A673 (cell line): ENCODE data around the gene CYBA. TPM values are rescaled to one million over a fixed set of nuclear protein-coding genes. Genes with fewer than 3 reads are reported as not detected.
A peak's percentile ranks its signal among the peaks of the same experiment; 100 is the strongest.

Experiments
- BruUV-seq: library from RNA; stranded (reverse); fragments of 400-500 nt; replicated peaks from 2 replicates; lab custom pipeline; 2021; lab: Mats Ljungman, UMichigan
- CTCF ChIA-PET: fragments of 300-600 bp; sonication (Branson Sonifier 250); formaldehyde crosslinking; loops from one replicate; lab custom pipeline; 2022; ENCODE audit warnings: antibody characterized with exemption; lab: Charles Lee
- POLR2A ChIA-PET: fragments of 300-600 bp; sonication (Branson Sonifier 250); formaldehyde crosslinking; loops from one replicate; lab custom pipeline; 2022; ENCODE audit warnings: antibody characterized with exemption; ENCODE audit not compliant: low non-redundant PET; lab: Charles Lee
- DNase-seq: peaks from one replicate; pipeline ENCODE4 v3.0.0-alpha.2; 2015; ENCODE audit warnings: low spot score
- H3K27ac ChIP-seq: fragments of 200-600 bp; sonication (generic); 2 replicates; pipeline ENCODE4 v1.5.1; 2016; ENCODE audit warnings: mixed run types, low read depth, mild to moderate bottlenecking, mixed read lengths, antibody characterized with exemption, low read length; ENCODE audit not compliant: poor library complexity, severe bottlenecking
- H3K27me3 ChIP-seq: fragments of 200-600 bp; sonication (generic); replicated peaks from 2 replicates; pipeline ENCODE4 v1.6.1; 2017; ENCODE audit warnings: mixed run types, low read depth, mild to moderate bottlenecking, mixed read lengths, antibody characterized with exemption, low read length; ENCODE audit not compliant: insufficient read depth, poor library complexity
- H3K36me3 ChIP-seq: fragments of 200-600 bp; sonication (generic); 2 replicates; pipeline ENCODE4 v1.6.1; 2016; ENCODE audit warnings: mixed run types, mild to moderate bottlenecking, mixed read lengths, antibody characterized with exemption, low read length; ENCODE audit not compliant: insufficient read depth, poor library complexity, severe bottlenecking
- H3K4me1 ChIP-seq: fragments of 200-600 bp; sonication (generic); 2 replicates; pipeline ENCODE4 v1.6.1; 2017; ENCODE audit warnings: mixed run types, mild to moderate bottlenecking, mixed read lengths, antibody characterized with exemption, low read length; ENCODE audit not compliant: insufficient read depth, poor library complexity, severe bottlenecking
- H3K4me3 ChIP-seq: fragments of 200-600 bp; sonication (generic); 2 replicates; pipeline ENCODE4 v1.5.1; 2016; ENCODE audit warnings: low read depth, mixed run types, mild to moderate bottlenecking, mixed read lengths, low read length; ENCODE audit not compliant: poor library complexity, severe bottlenecking
- H3K9me3 ChIP-seq: fragments of 200-600 bp; sonication (generic); 2 replicates; pipeline ENCODE4 v1.6.1; 2016; ENCODE audit warnings: mixed run types, low read depth, mild to moderate bottlenecking, mixed read lengths, antibody characterized with exemption, low read length; ENCODE audit not compliant: poor library complexity, severe bottlenecking
- EZH2 ChIP-seq: fragments of 200-600 bp; sonication (generic); IDR thresholded peaks from 2 replicates; pipeline ENCODE4 v1.6.1; 2017; ENCODE audit warnings: borderline replicate concordance, low read depth, mild to moderate bottlenecking, mixed read lengths, antibody characterized with exemption, low read length; ENCODE audit not compliant: poor library complexity, severe bottlenecking
- intact Hi-C: fragments of 100-400 bp; cut with micrococcal nuclease; formaldehyde crosslinking; loops from one replicate; pipeline ENCODE4 v1.10.0; 2022; ENCODE audit not compliant: unreplicated experiment
- total RNA-seq: library from RNA; stranded (reverse); gene quantifications from 2 replicates; pipeline ENCODE4 v1.2.3, GENCODE V29; 2021
- TF ChIP-seq, protein P1 (sequence below): fragments of 300-800, 200-600 bp; sonication (generic); conservative IDR thresholded peaks from 2 replicates; pipeline ENCODE4 v1.5.1; 2017; ENCODE audit warnings: low read depth, mild to moderate bottlenecking, antibody characterized with exemption, low read length, moderate library complexity, mixed read lengths

The CYBA gene
- total RNA-seq, 1 experiment from 2014 or later, result 44.7 TPM

DNA sequence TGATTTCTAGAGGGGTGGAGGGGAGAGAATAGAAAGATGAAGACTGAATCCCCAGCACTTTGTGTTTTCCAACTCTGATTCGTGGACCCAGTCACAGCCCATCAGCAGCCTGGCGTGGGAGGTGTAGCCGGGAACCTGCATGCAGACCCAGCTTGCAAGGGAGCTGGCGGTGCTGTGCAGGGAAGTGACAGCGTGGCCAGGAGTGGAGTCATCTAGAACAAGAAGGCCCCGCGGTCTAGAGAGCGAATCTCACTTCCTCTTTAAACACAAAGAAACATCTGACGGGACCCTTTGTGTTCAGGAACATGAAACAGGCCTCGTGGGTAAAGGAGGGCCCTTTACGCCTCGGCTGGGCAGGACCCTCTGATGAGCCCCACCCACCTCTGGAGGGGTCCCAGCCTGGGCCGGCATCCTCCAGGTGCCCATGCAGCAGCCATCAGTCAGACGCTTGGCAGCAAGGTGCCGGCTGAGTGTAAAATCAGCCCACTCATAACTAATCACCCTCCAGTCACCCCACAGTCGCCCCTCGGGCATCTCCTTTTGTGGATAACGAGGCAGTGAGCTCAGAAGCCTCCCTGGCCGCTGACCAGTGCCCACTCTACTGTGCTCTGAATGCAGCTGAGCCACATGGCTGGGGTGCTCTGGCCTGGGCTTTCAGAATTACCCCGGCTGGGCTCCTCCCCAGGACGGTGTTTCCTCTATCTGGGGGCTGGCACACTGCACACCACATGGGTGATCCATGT lies 31.0 kb upstream of the CYBA start:
- DNase-seq, result no peak
- TF ChIP-seq, protein P1, sequence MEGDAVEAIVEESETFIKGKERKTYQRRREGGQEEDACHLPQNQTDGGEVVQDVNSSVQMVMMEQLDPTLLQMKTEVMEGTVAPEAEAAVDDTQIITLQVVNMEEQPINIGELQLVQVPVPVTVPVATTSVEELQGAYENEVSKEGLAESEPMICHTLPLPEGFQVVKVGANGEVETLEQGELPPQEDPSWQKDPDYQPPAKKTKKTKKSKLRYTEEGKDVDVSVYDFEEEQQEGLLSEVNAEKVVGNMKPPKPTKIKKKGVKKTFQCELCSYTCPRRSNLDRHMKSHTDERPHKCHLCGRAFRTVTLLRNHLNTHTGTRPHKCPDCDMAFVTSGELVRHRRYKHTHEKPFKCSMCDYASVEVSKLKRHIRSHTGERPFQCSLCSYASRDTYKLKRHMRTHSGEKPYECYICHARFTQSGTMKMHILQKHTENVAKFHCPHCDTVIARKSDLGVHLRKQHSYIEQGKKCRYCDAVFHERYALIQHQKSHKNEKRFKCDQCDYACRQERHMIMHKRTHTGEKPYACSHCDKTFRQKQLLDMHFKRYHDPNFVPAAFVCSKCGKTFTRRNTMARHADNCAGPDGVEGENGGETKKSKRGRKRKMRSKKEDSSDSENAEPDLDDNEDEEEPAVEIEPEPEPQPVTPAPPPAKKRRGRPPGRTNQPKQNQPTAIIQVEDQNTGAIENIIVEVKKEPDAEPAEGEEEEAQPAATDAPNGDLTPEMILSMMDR, result no peak
- TF ChIP-seq EZH2, result no peak
- intact Hi-C loops, result no loop called here
- Histone ChIP-seq H3K36me3 (no peaks in the 10 kb centered on the region), H3K27ac (no peak overlapping the region), H3K4me3 (no peak overlapping the region), H3K4me1 (peaks cover 6% of the 10 kb centered on the region), H3K27me3 (no peaks in the 10 kb centered on the region), H3K9me3 (no peaks in the 10 kb centered on the region)
- CTCF ChIA-PET, result no interaction called here
- no TSS peak for BruUV-seq
- POLR2A ChIA-PET, result no interaction called here

DNA sequence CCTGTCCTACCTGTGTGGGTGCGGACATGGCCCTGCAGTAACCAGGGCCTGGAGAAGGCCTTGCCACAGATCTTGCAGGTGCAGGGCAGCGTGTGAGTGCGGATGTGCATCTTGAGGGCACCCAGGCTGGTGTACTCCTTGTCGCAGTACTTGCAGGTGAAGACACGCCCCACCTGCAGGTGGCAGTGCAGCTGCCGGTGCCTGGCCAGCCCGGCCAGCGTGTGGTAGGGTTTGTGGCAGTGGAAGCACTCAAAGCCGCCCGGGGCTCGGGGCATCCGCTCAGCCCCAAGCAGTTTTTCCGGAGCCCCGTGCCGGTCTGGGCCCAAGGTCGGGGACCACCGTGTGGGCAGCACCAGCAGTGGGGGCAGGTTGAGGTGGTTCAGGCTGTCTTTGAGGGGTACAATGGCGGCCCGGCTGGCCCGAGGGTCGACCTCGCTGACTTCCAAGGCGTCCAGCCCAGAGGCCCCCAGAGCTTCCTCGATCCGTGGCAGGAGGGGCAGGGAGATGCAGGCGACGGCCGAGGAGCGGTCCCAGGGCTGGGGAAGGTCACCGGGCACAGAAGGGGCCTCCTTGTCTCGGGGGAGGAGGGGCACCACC lies 30.3 kb upstream of the CYBA start:
- H3K9me3 ChIP-seq, result no peaks in the 10 kb centered on the region

DNA sequence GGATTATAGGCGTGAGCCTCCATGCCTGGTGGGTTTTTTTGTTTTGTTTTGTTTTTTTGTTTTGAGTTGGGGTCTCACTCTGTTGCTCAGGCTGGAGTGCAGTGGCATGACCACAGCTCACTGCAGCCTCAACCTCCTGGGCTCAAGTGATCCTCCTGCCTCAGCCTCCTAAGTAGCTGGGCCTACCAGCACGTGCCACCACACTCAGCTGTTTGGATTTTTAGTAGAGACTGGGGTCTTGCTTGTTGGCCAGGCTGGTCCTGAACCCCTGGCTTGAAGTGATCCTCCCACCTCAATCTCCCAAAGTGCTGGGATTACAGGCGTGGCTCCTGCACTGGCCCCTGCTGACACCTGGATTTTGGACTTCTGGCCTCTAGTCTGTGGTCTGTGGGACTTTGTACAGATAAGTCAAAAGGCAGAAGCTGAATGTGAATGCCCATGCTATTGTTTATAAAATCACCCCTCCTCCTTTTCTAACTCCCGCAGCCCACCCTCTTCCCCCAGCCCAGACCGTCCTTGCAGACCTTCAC lies 29.8 kb upstream of the CYBA start:
- DNase-seq, result no peak
- Histone ChIP-seq H3K36me3 (no peaks in the 10 kb centered on the region), H3K27me3 (no peaks in the 10 kb centered on the region), H3K4me3 (no peak overlapping the region), H3K4me1 (peaks cover 3% of the 10 kb centered on the region), H3K9me3 (no peaks in the 10 kb centered on the region), H3K27ac (no peak overlapping the region)
- intact Hi-C loops, result no loop called here
- CTCF ChIA-PET, result no interaction called here
- POLR2A ChIA-PET, result no interaction called here
- BruUV-seq, result no TSS peak
- TF ChIP-seq, protein P1, result no peak
- TF ChIP-seq EZH2, result no peak

More for the DNA sequence above, 30.3 kb upstream of the CYBA start:
- TF ChIP-seq, protein P1, result peak; percentile 50
- TF ChIP-seq EZH2, result no peak
- ChIA-PET POLR2A (no interaction called here), CTCF (no interaction called here)
- no peak overlapping the region for H3K27ac ChIP-seq
- no peaks in the 10 kb centered on the region for H3K36me3 ChIP-seq
- H3K27me3 ChIP-seq, result no peaks in the 10 kb centered on the region
- DNase-seq, result no peak
- BruUV-seq, result no TSS peak
- peaks cover 6% of the 10 kb centered on the region for H3K4me1 ChIP-seq
- intact Hi-C loops, result no loop called here
- no peak overlapping the region for H3K4me3 ChIP-seq
